HEK293 (cell line): Measurements from ENCODE around the gene CSNK2A2.

Experiments used
- BCL6B ChIP-seq: fragments of 450-650 bp; formaldehyde crosslinking; IDR thresholded peaks from 2 replicates; pipeline ENCODE4 v1.5.1; 2017; ENCODE audit warnings: missing biosample characterization, missing genetic modification characterization
- KLF17 ChIP-seq: fragments of 450-650 bp; formaldehyde crosslinking; IDR thresholded peaks from 2 replicates; pipeline ENCODE4 v1.5.1; 2016; ENCODE audit warnings: missing biosample characterization, missing genetic modification characterization
- KLF9 ChIP-seq: fragments of 450-650 bp; formaldehyde crosslinking; IDR thresholded peaks from 2 replicates; pipeline ENCODE4 v1.5.1; 2016; ENCODE audit warnings: missing biosample characterization, missing genetic modification characterization, low read depth
- ZBTB10 ChIP-seq: fragments of 450-650 bp; formaldehyde crosslinking; IDR thresholded peaks from 2 replicates; pipeline ENCODE4 v1.5.1; 2016; ENCODE audit warnings: missing biosample characterization, missing genetic modification characterization
- ZBTB17 ChIP-seq: fragments of 450-650 bp; formaldehyde crosslinking; IDR thresholded peaks from 2 replicates; pipeline ENCODE4 v1.5.1; 2016; ENCODE audit warnings: missing biosample characterization, missing genetic modification characterization
- ZBTB21 ChIP-seq: fragments of 450-650 bp; formaldehyde crosslinking; IDR thresholded peaks from 2 replicates; pipeline ENCODE4 v1.5.1; 2017; ENCODE audit warnings: missing biosample characterization, missing genetic modification characterization
- ZBTB44 ChIP-seq: fragments of 450-650 bp; IDR thresholded peaks from 2 replicates; pipeline ENCODE4 v1.5.1; 2018; ENCODE audit warnings: missing biosample characterization, mild to moderate bottlenecking, missing genetic modification characterization
- ZFP69B ChIP-seq: fragments of 450-650 bp; formaldehyde crosslinking; IDR thresholded peaks from 2 replicates; pipeline ENCODE4 v1.5.1; 2016; ENCODE audit warnings: missing biosample characterization, missing genetic modification characterization
- ZNF114 ChIP-seq: fragments of 450-650 bp; formaldehyde crosslinking; IDR thresholded peaks from 2 replicates; pipeline ENCODE4 v1.5.0; 2017; ENCODE audit warnings: missing biosample characterization, missing genetic modification characterization
- ZNF121 ChIP-seq: fragments of 450-650 bp; formaldehyde crosslinking; IDR thresholded peaks from 2 replicates; pipeline ENCODE4 v1.5.1; 2016; ENCODE audit warnings: missing biosample characterization, missing genetic modification characterization
- ZNF169 ChIP-seq: fragments of 450-650 bp; formaldehyde crosslinking; IDR thresholded peaks from 2 replicates; pipeline ENCODE4 v1.5.1; 2016; ENCODE audit warnings: missing biosample characterization, missing genetic modification characterization
- ZNF175 ChIP-seq: fragments of 450-650 bp; formaldehyde crosslinking; IDR thresholded peaks from 2 replicates; pipeline ENCODE4 v1.5.1; 2016; ENCODE audit warnings: missing biosample characterization, missing genetic modification characterization
- ZNF184 ChIP-seq: fragments of 450-650 bp; IDR thresholded peaks from 2 replicates; pipeline ENCODE4 v1.5.1; 2018; ENCODE audit warnings: missing biosample characterization, mild to moderate bottlenecking, missing genetic modification characterization
- ZNF221 ChIP-seq: fragments of 450-650 bp; formaldehyde crosslinking; IDR thresholded peaks from 2 replicates; pipeline ENCODE4 v1.5.1; 2017; ENCODE audit warnings: missing biosample characterization, missing genetic modification characterization, borderline replicate concordance
- ZNF280C ChIP-seq: fragments of 450-650 bp; formaldehyde crosslinking; IDR thresholded peaks from 2 replicates; pipeline ENCODE4 v1.5.1; 2016; ENCODE audit warnings: missing biosample characterization, missing genetic modification characterization
- ZNF335 ChIP-seq: fragments of 450-650 bp; formaldehyde crosslinking; conservative IDR thresholded peaks from 2 replicates; pipeline ENCODE4 v1.5.1; 2016; ENCODE audit warnings: missing biosample characterization, missing genetic modification characterization
- ZNF398 ChIP-seq: fragments of 450-650 bp; formaldehyde crosslinking; IDR thresholded peaks from 2 replicates; pipeline ENCODE4 v1.5.1; 2017; ENCODE audit warnings: missing biosample characterization, missing genetic modification characterization
- ZNF518A ChIP-seq: fragments of 450-650 bp; formaldehyde crosslinking; conservative IDR thresholded peaks from 2 replicates; pipeline ENCODE4 v1.5.1; 2016; ENCODE audit warnings: low read depth, missing biosample characterization, missing genetic modification characterization
- ZNF580 ChIP-seq: fragments of 450-650 bp; formaldehyde crosslinking; IDR thresholded peaks from 2 replicates; pipeline ENCODE4 v1.5.1; 2016; ENCODE audit warnings: missing biosample characterization, missing genetic modification characterization
- ZNF768 ChIP-seq: fragments of 450-650 bp; formaldehyde crosslinking; IDR thresholded peaks from 2 replicates; pipeline ENCODE4 v1.5.1; 2018; ENCODE audit warnings: missing biosample characterization, mild to moderate bottlenecking, missing genetic modification characterization
- ZNF843 ChIP-seq: fragments of 450-650 bp; formaldehyde crosslinking; IDR thresholded peaks from 2 replicates; pipeline ENCODE4 v1.5.1; 2016; ENCODE audit warnings: missing biosample characterization, missing genetic modification characterization
- ZSCAN5A ChIP-seq: fragments of 450-650 bp; formaldehyde crosslinking; IDR thresholded peaks from 2 replicates; pipeline ENCODE4 v1.5.1; 2016; ENCODE audit warnings: missing biosample characterization, missing genetic modification characterization

CSNK2A2 gene

GRCh38 chr16:58236231-58236690 lies 38.4 kb upstream of the CSNK2A2 start (continued):
- no peak for TF ChIP-seq ZNF121 (tag by site-specific recombination)
- TF ChIP-seq ZNF580 (tag by site-specific recombination) = 0 out of 2 replicates have a peak, but pooled peaks have one; percentile 14
- TF ChIP-seq ZNF175 (tag by site-specific recombination) = no peak
- TF ChIP-seq ZSCAN5A = no peak
- no peak for TF ChIP-seq KLF17 (tag by site-specific recombination)
- TF ChIP-seq ZNF335 (tag by site-specific recombination) = peak; percentile 83
- peak; percentile 60 for TF ChIP-seq ZNF398 (tag by site-specific recombination)
- 0 out of 2 replicates have a peak, but pooled peaks have one; percentile 23 for TF ChIP-seq ZNF518A
- no peak for TF ChIP-seq ZBTB21
- TF ChIP-seq ZNF768 (tag by site-specific recombination) = no peak
- no peak for TF ChIP-seq ZNF114
- no peak for TF ChIP-seq ZNF221 (tag by site-specific recombination)
- TF ChIP-seq ZNF280C = no peak
- TF ChIP-seq ZBTB44 (tag by site-specific recombination) = no peak
- TF ChIP-seq ZNF843 (tag by site-specific recombination) = no peak
- no peak for TF ChIP-seq ZNF169 (tag by site-specific recombination)
- TF ChIP-seq BCL6B (tag by site-specific recombination) = no peak
- peak; percentile 62 for TF ChIP-seq ZBTB17 (tag by site-specific recombination)
- TF ChIP-seq KLF9 (tag by site-specific recombination) = no peak
- TF ChIP-seq ZNF184 (tag by site-specific recombination) = no peak
- TF ChIP-seq ZBTB10 (tag by site-specific recombination) = no peak
- no peak for TF ChIP-seq ZFP69B (tag by site-specific recombination)
